ENCODE results near the gene PCLO.

PCLO gene

GRCh38 chr7:83162402-83163256 lies at the start of gene PCLO:
TSS of gene PCLO (minus strand) at chr7:83162884. CDS start at chr7:83162592, 292 bp downstream.
- no peak for DNase-seq (ENCODE audit: low read depth in 2 of 2)

- DNase-seq (ENCODE audit: low read depth in 2 of 2): no peak
Measured at GRCh38 chr7:83211685-83212084, 49.0 kb upstream of the PCLO start.

GRCh38 chr7:83210479-83210878 lies 47.8 kb upstream of the PCLO start:
- DNase-seq (ENCODE audit: low read depth in 2 of 2): no peak

GRCh38 chr7:83204715-83205114 lies 42.0 kb upstream of the PCLO start:
- no peak for DNase-seq (ENCODE audit: low read depth in 2 of 2)

- no peak for DNase-seq (ENCODE audit: low read depth in 2 of 2)
Measured at GRCh38 chr7:83201355-83201754, 38.7 kb upstream of the PCLO start.

GRCh38 chr7:83190659-83191389 lies 28.1 kb upstream of the PCLO start:
- no peak for DNase-seq (ENCODE audit: low read depth in 2 of 2)

GRCh38 chr7:83178796-83179195 lies 16.1 kb upstream of the PCLO start:
- no peak for DNase-seq (ENCODE audit: low read depth in 2 of 2)

- no peak for DNase-seq (ENCODE audit: low read depth in 2 of 2)
Measured at GRCh38 chr7:83178066-83178465, 15.4 kb upstream of the PCLO start.

- DNase-seq (ENCODE audit: low read depth in 2 of 2): no peak
Measured at GRCh38 chr7:83173664-83174063, 11.0 kb upstream of the PCLO start.

- no peak for DNase-seq (ENCODE audit: low read depth in 2 of 2)
Measured at GRCh38 chr7:83166781-83167180, 4.1 kb upstream of the PCLO start.

GRCh38 chr7:83161899-83162401 lies 734 bp downstream of the PCLO start:
- no peak for DNase-seq (ENCODE audit: low read depth in 2 of 2)

GRCh38 chr7:83161186-83161585 lies 1.5 kb downstream of the PCLO start:
- DNase-seq (ENCODE audit: low read depth in 2 of 2): no peak

- no peak for DNase-seq (ENCODE audit: low read depth in 2 of 2)
Measured at GRCh38 chr7:83159731-83160130, 3.0 kb downstream of the PCLO start.

GRCh38 chr7:83156006-83156405 lies 6.7 kb downstream of the PCLO start:
- no peak for DNase-seq (ENCODE audit: low read depth in 2 of 2)

GRCh38 chr7:83155407-83155806 lies 7.3 kb downstream of the PCLO start:
- DNase-seq (ENCODE audit: low read depth in 2 of 2): no peak

- no peak for DNase-seq (ENCODE audit: low read depth in 2 of 2)
Measured at GRCh38 chr7:83153419-83153818, 9.3 kb downstream of the PCLO start.

- no peak for DNase-seq (ENCODE audit: low read depth in 2 of 2)
Measured at GRCh38 chr7:83150310-83150709, 12.4 kb downstream of the PCLO start.

GRCh38 chr7:83149466-83149865 lies 13.2 kb downstream of the PCLO start:
- DNase-seq (ENCODE audit: low read depth in 2 of 2): no peak

- DNase-seq (ENCODE audit: low read depth in 2 of 2): no peak
Measured at GRCh38 chr7:83148776-83149175, 13.9 kb downstream of the PCLO start.

- DNase-seq (ENCODE audit: low read depth in 2 of 2): no peak
Measured at GRCh38 chr7:83143107-83143506, 19.6 kb downstream of the PCLO start.

- DNase-seq (ENCODE audit: low read depth in 2 of 2): no peak
Measured at GRCh38 chr7:83142365-83142764, 20.3 kb downstream of the PCLO start.

GRCh38 chr7:83141927-83142326 lies 20.8 kb downstream of the PCLO start:
- no peak for DNase-seq (ENCODE audit: low read depth in 2 of 2)

Data from stimulated activated CD8-positive, alpha-beta memory T cell treated with anti-CD3 and anti-CD28 coated beads, Interleukin-2, amount 100 ng/mL, for 1 hour (primary cell).